HEK293 (cell line): ENCODE results near the gene BOK.

Experiments
- CTCF ChIA-PET: fragments of 350-600 bp; formaldehyde crosslinking; extraction: SDS; loops from one replicate; lab custom pipeline; 2021; ENCODE audit warnings: antibody characterized with exemption; lab: Yijun Ruan, JAX
- POLR2A ChIA-PET: fragments of 300-600 bp; formaldehyde crosslinking; extraction: SDS; loops from one replicate; lab custom pipeline; 2020; ENCODE audit warnings: antibody characterized with exemption, inconsistent platforms; lab: Yijun Ruan, JAX
- H3K27ac ChIP-seq: fragments of 200-500 bp; sonication (Bioruptor generic); 2 replicates; pipeline ENCODE4 v1.5.1; 2014; ENCODE audit warnings: low read depth, low read length, control low read depth, inconsistent platforms; ENCODE audit errors: extremely low read depth
- H3K36me3 ChIP-seq, 2 experiments: fragments of 200-500 bp in 1 of 2; sonication (Bioruptor generic) in 1 of 2; 1 replicate in 1 of 2; 2 replicates in 1 of 2; pipeline ENCODE4 v1.5.1; 2014 to 2017; ENCODE audit warnings: inconsistent platforms in 2 of 2, low read length in 2 of 2; ENCODE audit not compliant: control insufficient read depth in 2 of 2, insufficient read depth in 1 of 2
- H3K4me1 ChIP-seq: fragments of 200-500 bp; sonication (Bioruptor generic); 2 replicates; pipeline ENCODE4 v1.5.1; 2014; ENCODE audit warnings: mild to moderate bottlenecking, low read length, inconsistent platforms; ENCODE audit not compliant: control insufficient read depth, insufficient read depth
- H3K4me3 ChIP-seq: 2 replicates; pipeline ENCODE4 v1.5.1; 2011; ENCODE audit warnings: low read depth, mild to moderate bottlenecking, control low read depth, low read length, moderate library complexity
- H3K9me3 ChIP-seq: fragments of 200-500 bp; sonication (Bioruptor generic); 2 replicates; pipeline ENCODE4 v1.5.1; 2014; ENCODE audit warnings: low read depth, low read length, inconsistent platforms; ENCODE audit not compliant: control insufficient read depth, insufficient read depth
- GLI4 ChIP-seq: fragments of 450-650 bp; formaldehyde crosslinking; IDR thresholded peaks from 2 replicates; pipeline ENCODE4 v1.5.1; 2016; ENCODE audit warnings: missing biosample characterization, missing genetic modification characterization
- HOXD13 ChIP-seq: sonication (generic); formaldehyde crosslinking; IDR thresholded peaks from 2 replicates; pipeline ENCODE4 v1.8.0; 2022; ENCODE audit warnings: missing genetic modification reagents, borderline replicate concordance
- KLF1 ChIP-seq: fragments of 450-650 bp; formaldehyde crosslinking; IDR thresholded peaks from 2 replicates; pipeline ENCODE4 v1.5.1; 2016; ENCODE audit warnings: missing biosample characterization, missing genetic modification characterization
- SP2 ChIP-seq: fragments of 450-650 bp; formaldehyde crosslinking; IDR thresholded peaks from 2 replicates; pipeline ENCODE4 v1.5.1; 2016; ENCODE audit warnings: missing biosample characterization, missing genetic modification characterization
- YY2 ChIP-seq: fragments of 450-650 bp; formaldehyde crosslinking; IDR thresholded peaks from 2 replicates; pipeline ENCODE4 v1.5.1; 2016; ENCODE audit warnings: missing biosample characterization, missing genetic modification characterization
- ZBTB21 ChIP-seq: fragments of 450-650 bp; formaldehyde crosslinking; IDR thresholded peaks from 2 replicates; pipeline ENCODE4 v1.5.1; 2017; ENCODE audit warnings: missing biosample characterization, missing genetic modification characterization
- ZNF221 ChIP-seq: fragments of 450-650 bp; formaldehyde crosslinking; IDR thresholded peaks from 2 replicates; pipeline ENCODE4 v1.5.1; 2017; ENCODE audit warnings: missing biosample characterization, missing genetic modification characterization, borderline replicate concordance
- ZNF223 ChIP-seq: fragments of 450-650 bp; formaldehyde crosslinking; IDR thresholded peaks from 2 replicates; pipeline ENCODE4 v1.5.1; 2016; ENCODE audit warnings: missing biosample characterization, missing genetic modification characterization
- ZNF239 ChIP-seq: fragments of 450-650 bp; formaldehyde crosslinking; IDR thresholded peaks from 2 replicates; pipeline ENCODE4 v1.5.1; 2016; ENCODE audit warnings: missing biosample characterization, missing genetic modification characterization
- ZNF433 ChIP-seq: fragments of 450-650 bp; formaldehyde crosslinking; IDR thresholded peaks from 2 replicates; pipeline ENCODE4 v1.5.1; 2016; ENCODE audit warnings: missing biosample characterization, missing genetic modification characterization, low read depth
- ZNF544 ChIP-seq: fragments of 450-650 bp; formaldehyde crosslinking; IDR thresholded peaks from 2 replicates; pipeline ENCODE4 v1.5.0; 2017; ENCODE audit warnings: missing biosample characterization, missing genetic modification characterization
- ZNF549 ChIP-seq: fragments of 450-650 bp; IDR thresholded peaks from 2 replicates; pipeline ENCODE4 v1.5.1; 2018; ENCODE audit warnings: missing biosample characterization, missing genetic modification characterization, mild to moderate bottlenecking, inconsistent platforms, moderate library complexity
- ZNF624 ChIP-seq: fragments of 450-650 bp; formaldehyde crosslinking; IDR thresholded peaks from 2 replicates; pipeline ENCODE4 v1.5.1; 2017; ENCODE audit warnings: missing biosample characterization, missing genetic modification characterization
- ZNF629 ChIP-seq: fragments of 450-650 bp; formaldehyde crosslinking; IDR thresholded peaks from 2 replicates; pipeline ENCODE4 v1.5.1; 2017; ENCODE audit warnings: missing biosample characterization, missing genetic modification characterization
- ZNF747 ChIP-seq: fragments of 450-650 bp; formaldehyde crosslinking; IDR thresholded peaks from 2 replicates; pipeline ENCODE4 v1.5.1; 2016; ENCODE audit warnings: missing biosample characterization, missing genetic modification characterization
- ZSCAN23 ChIP-seq: fragments of 450-650 bp; formaldehyde crosslinking; IDR thresholded peaks from 2 replicates; pipeline ENCODE4 v1.5.1; 2016; ENCODE audit warnings: missing biosample characterization, missing genetic modification characterization
- TF ChIP-seq, protein P1 (sequence below): fragments of 450-650 bp; formaldehyde crosslinking; IDR thresholded peaks from 2 replicates; pipeline ENCODE4 v1.5.1; 2016; ENCODE audit warnings: missing biosample characterization, missing genetic modification characterization
- TF ChIP-seq, protein P2 (sequence below): fragments of 450-650 bp; formaldehyde crosslinking; IDR thresholded peaks from 2 replicates; pipeline ENCODE4 v1.5.1; 2016; ENCODE audit warnings: missing biosample characterization, missing genetic modification characterization
- TF ChIP-seq, protein P3 (sequence below): fragments of 450-650 bp; formaldehyde crosslinking; IDR thresholded peaks from 2 replicates; pipeline ENCODE4 v1.5.1; 2016; ENCODE audit warnings: missing biosample characterization, missing genetic modification characterization
- TF ChIP-seq, protein P4 (sequence below): sonication (generic); formaldehyde crosslinking; IDR thresholded peaks from 2 replicates; pipeline ENCODE4 v1.8.1; 2022; ENCODE audit warnings: mild to moderate bottlenecking, moderate library complexity, missing genetic modification reagents

BOK gene

DNA sequence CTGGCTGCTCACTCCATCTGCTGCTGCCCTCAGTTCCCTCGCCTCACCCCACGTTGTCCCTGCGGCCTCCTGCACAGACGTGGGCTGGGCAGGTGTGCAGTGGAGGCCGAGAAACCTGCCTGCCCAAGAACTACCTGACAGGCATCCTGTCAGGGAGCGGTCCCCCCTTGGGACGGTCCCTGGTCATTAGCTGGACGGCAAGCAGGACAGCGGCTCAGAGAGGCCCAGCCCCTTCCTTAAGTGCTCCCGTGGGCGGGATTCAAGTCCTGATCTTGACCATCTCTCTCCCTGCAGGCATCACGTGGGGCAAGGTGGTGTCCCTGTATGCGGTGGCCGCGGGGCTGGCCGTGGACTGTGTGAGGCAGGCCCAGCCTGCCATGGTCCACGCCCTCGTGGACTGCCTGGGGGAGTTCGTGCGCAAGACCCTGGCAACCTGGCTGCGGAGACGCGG, 11.3 kb downstream of the BOK start:
- TF ChIP-seq KLF1: no peak
- no peak for TF ChIP-seq HOXD13 (CRISPR knock-in tag)
- no peak for TF ChIP-seq ZNF747 (tag by site-specific recombination)
- no peak for TF ChIP-seq ZNF433 (tag by site-specific recombination)
- no peak for TF ChIP-seq ZNF239 (tag by site-specific recombination)
- TF ChIP-seq ZNF544: no peak
- TF ChIP-seq ZNF629 (tag by site-specific recombination): no peak
- TF ChIP-seq ZBTB21 (tag by site-specific recombination): no peak
- TF ChIP-seq, all 188 proteins: peak for 0
- no peak overlapping the region for H3K27ac ChIP-seq
- POLR2A ChIA-PET: no interaction called here
- H3K4me3 ChIP-seq: no peak overlapping the region
- H3K4me1 ChIP-seq: no peaks in the 10 kb centered on the region
- H3K36me3 ChIP-seq: peaks cover 0 to under 1% of the 10 kb centered on the region in 2 experiments; a peak in 2 of 3 replicates
- H3K9me3 ChIP-seq: no peaks in the 10 kb centered on the region
- CTCF ChIA-PET: no interaction called here

DNA sequence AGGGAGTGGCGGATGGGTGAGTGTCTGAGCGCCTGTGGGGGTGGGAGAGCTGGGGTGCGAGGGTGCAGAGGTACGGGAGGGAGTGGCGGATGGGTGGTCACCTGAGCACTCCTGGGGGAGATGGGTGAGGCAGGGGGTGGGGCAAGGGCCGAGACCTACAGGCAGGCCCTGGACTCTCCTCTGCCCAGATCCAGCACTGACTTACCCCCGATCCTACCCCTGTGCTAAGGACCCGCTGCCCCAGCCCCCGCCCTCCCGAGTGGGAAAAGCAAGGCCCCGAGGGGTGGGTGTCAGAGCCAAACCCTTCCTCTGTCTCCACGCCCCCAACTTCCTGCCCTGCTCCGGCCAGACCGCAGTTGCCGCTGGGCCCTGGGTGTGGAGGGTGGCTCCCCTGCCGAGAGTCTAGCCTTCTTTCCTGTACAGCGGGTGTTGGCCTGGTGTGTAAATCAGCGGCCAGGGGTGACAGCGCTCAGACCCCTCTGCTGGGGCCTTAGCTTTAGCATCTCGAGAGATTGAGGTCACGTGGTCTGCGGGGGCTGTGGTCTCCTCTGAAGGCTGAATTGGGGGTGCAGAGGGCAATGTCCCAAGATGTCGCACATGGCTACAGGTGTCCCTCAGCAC, 12.5 kb downstream of the BOK start:
- Histone ChIP-seq H3K36me3 (peaks cover 0 to 7% of the 10 kb centered on the region in 2 experiments; a peak in 2 of 3 replicates), H3K4me1 (no peaks in the 10 kb centered on the region), H3K27ac (no peak overlapping the region), H3K4me3 (no peak overlapping the region), H3K9me3 (no peaks in the 10 kb centered on the region)
- ChIA-PET CTCF (no interaction called here), POLR2A (no interaction called here)
- TF ChIP-seq ZNF221 (tag by site-specific recombination) (no peak), SP2 (tag by site-specific recombination) (no peak), ZNF223 (tag by site-specific recombination) (no peak), ZSCAN23 (tag by site-specific recombination) (no peak), ZNF549 (tag by site-specific recombination) (no peak), GLI4 (tag by site-specific recombination) (no peak), ZNF624 (tag by site-specific recombination) (no peak), YY2 (tag by site-specific recombination) (no peak)
- TF ChIP-seq, protein P1, sequence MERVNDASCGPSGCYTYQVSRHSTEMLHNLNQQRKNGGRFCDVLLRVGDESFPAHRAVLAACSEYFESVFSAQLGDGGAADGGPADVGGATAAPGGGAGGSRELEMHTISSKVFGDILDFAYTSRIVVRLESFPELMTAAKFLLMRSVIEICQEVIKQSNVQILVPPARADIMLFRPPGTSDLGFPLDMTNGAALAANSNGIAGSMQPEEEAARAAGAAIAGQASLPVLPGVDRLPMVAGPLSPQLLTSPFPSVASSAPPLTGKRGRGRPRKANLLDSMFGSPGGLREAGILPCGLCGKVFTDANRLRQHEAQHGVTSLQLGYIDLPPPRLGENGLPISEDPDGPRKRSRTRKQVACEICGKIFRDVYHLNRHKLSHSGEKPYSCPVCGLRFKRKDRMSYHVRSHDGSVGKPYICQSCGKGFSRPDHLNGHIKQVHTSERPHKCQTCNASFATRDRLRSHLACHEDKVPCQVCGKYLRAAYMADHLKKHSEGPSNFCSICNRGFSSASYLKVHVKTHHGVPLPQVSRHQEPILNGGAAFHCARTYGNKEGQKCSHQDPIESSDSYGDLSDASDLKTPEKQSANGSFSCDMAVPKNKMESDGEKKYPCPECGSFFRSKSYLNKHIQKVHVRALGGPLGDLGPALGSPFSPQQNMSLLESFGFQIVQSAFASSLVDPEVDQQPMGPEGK (tag by site-specific recombination): no peak
- TF ChIP-seq, protein P2, sequence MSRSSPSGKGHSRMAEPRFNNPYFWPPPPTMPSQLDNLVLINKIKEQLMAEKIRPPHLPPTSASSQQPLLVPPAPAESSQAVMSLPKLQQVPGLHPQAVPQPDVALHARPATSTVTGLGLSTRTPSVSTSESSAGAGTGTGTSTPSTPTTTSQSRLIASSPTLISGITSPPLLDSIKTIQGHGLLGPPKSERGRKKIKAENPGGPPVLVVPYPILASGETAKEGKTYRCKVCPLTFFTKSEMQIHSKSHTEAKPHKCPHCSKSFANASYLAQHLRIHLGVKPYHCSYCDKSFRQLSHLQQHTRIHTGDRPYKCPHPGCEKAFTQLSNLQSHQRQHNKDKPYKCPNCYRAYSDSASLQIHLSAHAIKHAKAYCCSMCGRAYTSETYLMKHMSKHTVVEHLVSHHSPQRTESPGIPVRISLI: no peak
- TF ChIP-seq, protein P3, sequence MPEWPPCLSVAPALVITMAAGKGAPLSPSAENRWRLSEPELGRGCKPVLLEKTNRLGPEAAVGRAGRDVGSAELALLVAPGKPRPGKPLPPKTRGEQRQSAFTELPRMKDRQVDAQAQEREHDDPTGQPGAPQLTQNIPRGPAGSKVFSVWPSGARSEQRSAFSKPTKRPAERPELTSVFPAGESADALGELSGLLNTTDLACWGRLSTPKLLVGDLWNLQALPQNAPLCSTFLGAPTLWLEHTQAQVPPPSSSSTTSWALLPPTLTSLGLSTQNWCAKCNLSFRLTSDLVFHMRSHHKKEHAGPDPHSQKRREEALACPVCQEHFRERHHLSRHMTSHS (tag by site-specific recombination): no peak
- TF ChIP-seq, protein P4, sequence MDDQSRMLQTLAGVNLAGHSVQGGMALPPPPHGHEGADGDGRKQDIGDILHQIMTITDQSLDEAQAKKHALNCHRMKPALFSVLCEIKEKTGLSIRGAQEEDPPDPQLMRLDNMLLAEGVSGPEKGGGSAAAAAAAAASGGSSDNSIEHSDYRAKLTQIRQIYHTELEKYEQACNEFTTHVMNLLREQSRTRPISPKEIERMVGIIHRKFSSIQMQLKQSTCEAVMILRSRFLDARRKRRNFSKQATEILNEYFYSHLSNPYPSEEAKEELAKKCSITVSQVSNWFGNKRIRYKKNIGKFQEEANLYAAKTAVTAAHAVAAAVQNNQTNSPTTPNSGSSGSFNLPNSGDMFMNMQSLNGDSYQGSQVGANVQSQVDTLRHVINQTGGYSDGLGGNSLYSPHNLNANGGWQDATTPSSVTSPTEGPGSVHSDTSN: no peak
